WTC11 (cell line): ENCODE data around the gene GJC1. TPM values are rescaled to one million over a fixed set of nuclear protein-coding genes. Genes with fewer than 3 reads are reported as not detected.

ENCODE experiments used
- ATAC-seq: fragments of 200-7000 bp; cut with Tn5 transposase; 2 replicates; pipeline ENCODE4 v1.10.0; 2021; ENCODE audit warnings: mild to moderate bottlenecking, moderate library complexity
- Bru-seq: library from RNA; stranded (reverse); fragments of 400-500 nt; gene quantifications from one replicate; lab custom pipeline; 2021; lab: Mats Ljungman, UMichigan
- CTCF ChIA-PET: fragments of 300-600 bp; sonication (Branson Sonifier 250); formaldehyde crosslinking; loops from one replicate; lab custom pipeline; 2021; ENCODE audit warnings: antibody characterized with exemption; lab: Charles Lee
- POLR2A ChIA-PET: fragments of 350-600 bp; sonication (Branson Sonifier 250); formaldehyde crosslinking; loops from one replicate; lab custom pipeline; 2021; ENCODE audit warnings: antibody characterized with exemption; lab: Charles Lee
- DNase-seq: peaks from one replicate; pipeline ENCODE4 v3.0.0; 2021; ENCODE audit warnings: low spot score
- H3K27ac Mint-ChIP-seq: 2 replicates; pipeline ENCODE4 v1.8.0; 2021; ENCODE audit warnings: mixed read lengths
- H3K27me3 Mint-ChIP-seq: 2 replicates; pipeline ENCODE4 v1.8.0; 2021; ENCODE audit warnings: low read depth, mild to moderate bottlenecking, moderate library complexity, mixed read lengths
- H3K36me3 Mint-ChIP-seq: 2 replicates; pipeline ENCODE4 v1.8.0; 2021; ENCODE audit warnings: mixed read lengths
- H3K4me1 Mint-ChIP-seq: 2 replicates; pipeline ENCODE4 v1.8.0; 2022; ENCODE audit warnings: mixed read lengths
- H3K4me3 Mint-ChIP-seq: 2 replicates; pipeline ENCODE4 v1.8.0; 2021; ENCODE audit warnings: mild to moderate bottlenecking, moderate library complexity, mixed read lengths
- H3K9me3 Mint-ChIP-seq: 2 replicates; pipeline ENCODE4 v1.8.0; 2021; ENCODE audit warnings: mixed read lengths
- CREB1 ChIP-seq: sonication (generic); formaldehyde crosslinking; IDR thresholded peaks from 2 replicates; pipeline ENCODE4 v1.8.0; 2023; ENCODE audit warnings: mild to moderate bottlenecking, missing genetic modification reagents
- ELF4 ChIP-seq: sonication (generic); formaldehyde crosslinking; IDR thresholded peaks from 2 replicates; pipeline ENCODE4 v1.8.1; 2022; ENCODE audit warnings: low read depth, mild to moderate bottlenecking, moderate library complexity, missing genetic modification reagents
- FOXP1 ChIP-seq: sonication (generic); formaldehyde crosslinking; IDR thresholded peaks from 2 replicates; pipeline ENCODE4 v1.8.0; 2022; ENCODE audit warnings: missing genetic modification reagents, mild to moderate bottlenecking, moderate library complexity, borderline replicate concordance
- IRF2 ChIP-seq: sonication (generic); formaldehyde crosslinking; IDR thresholded peaks from 2 replicates; pipeline ENCODE4 v1.8.0; 2022; ENCODE audit warnings: low read depth, missing genetic modification reagents, borderline replicate concordance
- KAT7 ChIP-seq: sonication (generic); formaldehyde crosslinking; IDR thresholded peaks from 2 replicates; pipeline ENCODE4 v1.8.1; 2023; ENCODE audit warnings: missing genetic modification reagents, mild to moderate bottlenecking, borderline replicate concordance
- NFATC4 ChIP-seq: fragments of 250-450 bp; sonication (Bioruptor Pico); IDR thresholded peaks from 2 replicates; pipeline ENCODE4 v1.9.0; 2021; ENCODE audit warnings: mild to moderate bottlenecking
- OVOL2 ChIP-seq: fragments of 250-450 bp; sonication (Bioruptor Pico); IDR thresholded peaks from 2 replicates; pipeline ENCODE4 v1.9.0; 2021; ENCODE audit warnings: mild to moderate bottlenecking, borderline replicate concordance
- RORB ChIP-seq: fragments of 250-450 bp; sonication (Bioruptor Pico); IDR thresholded peaks from 2 replicates; pipeline ENCODE4 v1.9.0; 2021; ENCODE audit warnings: mild to moderate bottlenecking
- SMAD3 ChIP-seq: sonication (generic); formaldehyde crosslinking; IDR thresholded peaks from 2 replicates; pipeline ENCODE4 v1.8.0; 2022; ENCODE audit warnings: missing genetic modification reagents, mild to moderate bottlenecking, borderline replicate concordance
- SMAD4 ChIP-seq: sonication (generic); formaldehyde crosslinking; IDR thresholded peaks from 2 replicates; pipeline ENCODE4 v1.8.0; 2022; ENCODE audit warnings: mild to moderate bottlenecking, missing genetic modification reagents
- TP53 ChIP-seq: sonication (generic); formaldehyde crosslinking; IDR thresholded peaks from 2 replicates; pipeline ENCODE4 v1.8.1; 2023; ENCODE audit warnings: mild to moderate bottlenecking, missing genetic modification reagents
- ZNF232 ChIP-seq: sonication (generic); formaldehyde crosslinking; IDR thresholded peaks from 2 replicates; pipeline ENCODE4 v1.8.0; 2022; ENCODE audit warnings: mild to moderate bottlenecking, missing genetic modification reagents
- ZNF396 ChIP-seq: fragments of 250-450 bp; sonication (Bioruptor Pico); IDR thresholded peaks from 2 replicates; pipeline ENCODE4 v1.8.0; 2021; ENCODE audit warnings: mild to moderate bottlenecking, moderate library complexity, borderline replicate concordance
- long read RNA-seq, 3 experiments: library from RNA in 1 of 3; library from capped mRNA in 1 of 3; library from polyadenylated mRNA in 1 of 3; unstranded in 2 of 3; stranded (forward) in 1 of 3; transcript quantifications; one replicate each; pipeline ENCODE4 v2.0.0, GENCODE V29; 2021
- total RNA-seq: library from RNA; stranded (reverse); gene quantifications from 3 replicates; pipeline ENCODE4 v1.2.3, GENCODE V29; 2021
- TF ChIP-seq, protein P1 (sequence below): sonication (generic); formaldehyde crosslinking; IDR thresholded peaks from 2 replicates; pipeline ENCODE4 v1.8.0; 2022; ENCODE audit warnings: mild to moderate bottlenecking, missing genetic modification reagents
- TF ChIP-seq, protein P2 (sequence below): sonication (generic); formaldehyde crosslinking; IDR thresholded peaks from 2 replicates; pipeline ENCODE4 v1.8.0; 2022; ENCODE audit warnings: mild to moderate bottlenecking, missing genetic modification reagents
- TF ChIP-seq, protein P3 (sequence below): sonication (generic); formaldehyde crosslinking; IDR thresholded peaks from 2 replicates; pipeline ENCODE4 v1.8.1; 2023; ENCODE audit warnings: mild to moderate bottlenecking, missing genetic modification reagents
- TF ChIP-seq, protein P4 (sequence below): sonication (generic); formaldehyde crosslinking; IDR thresholded peaks from 2 replicates; pipeline ENCODE4 v1.8.1; 2022; ENCODE audit warnings: missing genetic modification reagents, borderline replicate concordance
- TF ChIP-seq, protein P5 (sequence below): sonication (generic); formaldehyde crosslinking; IDR thresholded peaks from 2 replicates; pipeline ENCODE4 v1.8.0; 2023; ENCODE audit warnings: missing genetic modification reagents, mild to moderate bottlenecking, borderline replicate concordance
- TF ChIP-seq, protein P6 (sequence below): sonication (generic); formaldehyde crosslinking; IDR thresholded peaks from 2 replicates; pipeline ENCODE4 v1.8.1; 2023; ENCODE audit warnings: mild to moderate bottlenecking, moderate library complexity, missing genetic modification reagents
- TF ChIP-seq, protein P7 (sequence below): sonication (generic); formaldehyde crosslinking; IDR thresholded peaks from 2 replicates; pipeline ENCODE4 v1.8.1; 2022; ENCODE audit warnings: mild to moderate bottlenecking, moderate library complexity, missing genetic modification reagents

Gene GJC1
- total RNA-seq: 102 to 107 TPM (median 104 TPM) in 3 replicates
- percentile 89 among the genes with signal in this experiment for Bru-seq, nascent RNA
- long read RNA-seq, experiment 1, full-length matches to known transcripts: 59 of 85 reads
- long read RNA-seq, experiment 1, partial matches to known transcripts: 6 of 85 reads
- long read RNA-seq, experiment 1, other reads (novel, unspliced or antisense): 20 of 85 reads
- long read RNA-seq, experiment 2, full-length matches to known transcripts: 7 of 60 reads
- long read RNA-seq, experiment 2, partial matches to known transcripts: 44 of 60 reads
- long read RNA-seq, experiment 2, other reads (novel, unspliced or antisense): 9 of 60 reads
- long read RNA-seq, experiment 3, full-length matches to known transcripts: 34 of 43 reads
- long read RNA-seq, experiment 3, partial matches to known transcripts: 1 of 43 reads
- long read RNA-seq, experiment 3, other reads (novel, unspliced or antisense): 8 of 43 reads

DNA sequence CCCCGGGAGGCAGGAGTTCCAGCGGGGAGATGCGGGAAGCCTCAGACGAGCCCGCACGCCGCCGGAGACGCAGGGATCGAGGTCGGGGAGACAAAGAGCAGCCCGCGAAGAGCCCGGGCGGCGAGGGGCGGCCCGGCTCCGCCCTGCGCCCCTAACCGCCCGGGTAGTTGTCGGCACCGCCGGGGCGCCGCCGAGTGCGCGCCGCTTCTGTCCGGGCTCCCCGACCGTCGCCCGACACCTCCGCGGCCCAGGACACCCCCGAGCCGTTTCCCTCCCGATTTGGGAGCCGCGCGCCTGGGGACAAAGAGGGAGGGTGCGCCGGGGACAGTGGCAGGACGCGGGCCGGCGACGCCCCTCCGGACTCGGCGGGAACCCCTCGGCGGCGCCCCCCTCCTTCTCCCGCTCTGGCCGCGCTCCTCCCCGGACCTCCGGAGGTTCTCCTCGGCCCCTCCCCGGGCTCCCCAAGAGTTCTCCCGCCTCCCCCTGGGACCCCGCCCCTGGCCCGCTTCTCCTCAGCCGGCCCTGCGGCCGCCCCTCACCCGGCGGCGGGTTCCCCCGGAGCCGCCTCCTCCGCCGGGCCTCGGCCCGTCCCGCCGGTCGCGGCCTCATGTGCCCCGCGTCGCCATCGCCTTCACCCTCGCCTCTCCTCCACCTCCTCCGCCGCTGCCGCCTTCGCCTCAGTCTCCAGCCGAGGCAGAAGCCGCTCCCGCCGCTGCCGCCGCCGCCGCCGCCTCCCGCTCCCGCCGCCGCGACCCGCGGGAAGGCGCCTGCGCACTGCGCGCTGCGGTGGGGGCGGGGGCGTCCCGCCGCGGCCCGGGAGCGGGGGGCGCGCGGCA lies at the start of gene GJC1:
Gene GJC1 (minus strand): TSS at position 765 of the 836 bp plus-strand sequence. CDS start 24,470 bp downstream, outside the sequence.
- Mint-ChIP-seq H3K27ac (peak within 1 kb of the TSS; percentile 96), H3K9me3 (no peaks in the 10 kb centered on the region), H3K4me1 (peaks cover 47% of the 10 kb centered on the region), H3K27me3 (peaks cover 2% of the 10 kb centered on the region), H3K36me3 (no peaks in the 10 kb centered on the region), H3K4me3 (peak within 1 kb of the TSS; percentile 93)
- ATAC-seq (peak; percentile 54), DNase-seq (peak; percentile 76)
- POLR2A ChIA-PET: interaction anchor here (0.9 kb wide), 1 partner anchor 9 kb away, joined by 3 read pairs; no protein-coding TSS in a partner anchor
- CTCF ChIA-PET: interaction anchor here (1.0 to 3.2 kb wide), 5 partner anchors 15 to 54 kb away, joined by 3 to 25 read pairs (median 9); no protein-coding TSS in a partner anchor
- TF ChIP-seq ZNF232 (CRISPR knock-in tag): 0 out of 2 replicates have a peak, but pooled peaks have one; percentile 36
- TF ChIP-seq, protein P1, sequence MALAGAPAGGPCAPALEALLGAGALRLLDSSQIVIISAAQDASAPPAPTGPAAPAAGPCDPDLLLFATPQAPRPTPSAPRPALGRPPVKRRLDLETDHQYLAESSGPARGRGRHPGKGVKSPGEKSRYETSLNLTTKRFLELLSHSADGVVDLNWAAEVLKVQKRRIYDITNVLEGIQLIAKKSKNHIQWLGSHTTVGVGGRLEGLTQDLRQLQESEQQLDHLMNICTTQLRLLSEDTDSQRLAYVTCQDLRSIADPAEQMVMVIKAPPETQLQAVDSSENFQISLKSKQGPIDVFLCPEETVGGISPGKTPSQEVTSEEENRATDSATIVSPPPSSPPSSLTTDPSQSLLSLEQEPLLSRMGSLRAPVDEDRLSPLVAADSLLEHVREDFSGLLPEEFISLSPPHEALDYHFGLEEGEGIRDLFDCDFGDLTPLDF: no peak
- TF ChIP-seq, protein P2, sequence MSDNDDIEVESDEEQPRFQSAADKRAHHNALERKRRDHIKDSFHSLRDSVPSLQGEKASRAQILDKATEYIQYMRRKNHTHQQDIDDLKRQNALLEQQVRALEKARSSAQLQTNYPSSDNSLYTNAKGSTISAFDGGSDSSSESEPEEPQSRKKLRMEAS (CRISPR knock-in tag): 0 out of 2 replicates have a peak, but pooled peaks have one; percentile 18
- no peak for TF ChIP-seq ELF4 (CRISPR knock-in tag)
- no peak for TF ChIP-seq IRF2
- 0 out of 2 replicates have a peak, but pooled peaks have one; percentile 21 for TF ChIP-seq SMAD3 (CRISPR knock-in tag)
- TF ChIP-seq, protein P3, sequence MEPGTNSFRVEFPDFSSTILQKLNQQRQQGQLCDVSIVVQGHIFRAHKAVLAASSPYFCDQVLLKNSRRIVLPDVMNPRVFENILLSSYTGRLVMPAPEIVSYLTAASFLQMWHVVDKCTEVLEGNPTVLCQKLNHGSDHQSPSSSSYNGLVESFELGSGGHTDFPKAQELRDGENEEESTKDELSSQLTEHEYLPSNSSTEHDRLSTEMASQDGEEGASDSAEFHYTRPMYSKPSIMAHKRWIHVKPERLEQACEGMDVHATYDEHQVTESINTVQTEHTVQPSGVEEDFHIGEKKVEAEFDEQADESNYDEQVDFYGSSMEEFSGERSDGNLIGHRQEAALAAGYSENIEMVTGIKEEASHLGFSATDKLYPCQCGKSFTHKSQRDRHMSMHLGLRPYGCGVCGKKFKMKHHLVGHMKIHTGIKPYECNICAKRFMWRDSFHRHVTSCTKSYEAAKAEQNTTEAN (CRISPR knock-in tag): no peak
- TF ChIP-seq, protein P4, sequence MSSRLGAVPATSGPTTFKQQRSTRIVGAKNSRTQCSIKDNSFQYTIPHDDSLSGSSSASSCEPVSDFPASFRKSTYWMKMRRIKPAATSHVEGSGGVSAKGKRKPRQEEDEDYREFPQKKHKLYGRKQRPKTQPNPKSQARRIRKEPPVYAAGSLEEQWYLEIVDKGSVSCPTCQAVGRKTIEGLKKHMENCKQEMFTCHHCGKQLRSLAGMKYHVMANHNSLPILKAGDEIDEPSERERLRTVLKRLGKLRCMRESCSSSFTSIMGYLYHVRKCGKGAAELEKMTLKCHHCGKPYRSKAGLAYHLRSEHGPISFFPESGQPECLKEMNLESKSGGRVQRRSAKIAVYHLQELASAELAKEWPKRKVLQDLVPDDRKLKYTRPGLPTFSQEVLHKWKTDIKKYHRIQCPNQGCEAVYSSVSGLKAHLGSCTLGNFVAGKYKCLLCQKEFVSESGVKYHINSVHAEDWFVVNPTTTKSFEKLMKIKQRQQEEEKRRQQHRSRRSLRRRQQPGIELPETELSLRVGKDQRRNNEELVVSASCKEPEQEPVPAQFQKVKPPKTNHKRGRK (CRISPR knock-in tag): no peak
- 0 out of 2 replicates have a peak, but pooled peaks have one; percentile 16 for TF ChIP-seq KAT7 (CRISPR knock-in tag)
- no peak for TF ChIP-seq SMAD4 (CRISPR knock-in tag)
- TF ChIP-seq TP53 (CRISPR knock-in tag): 0 out of 2 replicates have a peak, but pooled peaks have one; percentile 6

DNA sequence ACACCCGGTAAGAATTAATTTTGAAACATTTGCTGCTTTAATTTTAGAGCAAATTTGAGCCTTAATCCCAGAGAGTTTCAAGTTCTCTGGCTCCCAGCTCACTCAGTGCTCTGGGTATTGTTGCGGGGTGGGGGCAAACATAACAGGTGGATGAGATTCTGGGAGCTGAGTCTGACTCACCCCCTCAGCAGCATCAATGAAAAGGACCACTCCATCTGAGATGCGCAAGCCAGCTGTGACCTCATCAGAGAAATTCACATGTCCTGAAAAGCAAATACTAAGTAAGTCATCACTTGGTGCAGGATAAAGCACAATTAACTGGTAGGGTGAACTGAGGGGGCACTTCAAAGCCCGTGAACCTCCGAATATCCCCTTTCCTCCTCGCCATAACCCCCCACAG lies 49.3 kb upstream of the GJC1 start:
- ChIA-PET CTCF (interaction anchor here (0.5 to 3.0 kb wide), 18 partner anchors 8 to 440 kb away, joined by 3 to 32 read pairs (median 4); partner anchors contain the start of genes ACBD4 and EFTUD2), POLR2A (no interaction called here)
- no peak overlapping the region for H3K4me3 Mint-ChIP-seq
- ATAC-seq (no peak), DNase-seq (no peak)
- H3K36me3 Mint-ChIP-seq: peaks cover 71% of the 10 kb centered on the region
- H3K27me3 Mint-ChIP-seq: no peaks in the 10 kb centered on the region
- no peaks in the 10 kb centered on the region for H3K4me1 Mint-ChIP-seq
- no peaks in the 10 kb centered on the region for H3K9me3 Mint-ChIP-seq
- H3K27ac Mint-ChIP-seq: no peak overlapping the region
- TF ChIP-seq SMAD3 (CRISPR knock-in tag): no peak
- TF ChIP-seq, protein P5, sequence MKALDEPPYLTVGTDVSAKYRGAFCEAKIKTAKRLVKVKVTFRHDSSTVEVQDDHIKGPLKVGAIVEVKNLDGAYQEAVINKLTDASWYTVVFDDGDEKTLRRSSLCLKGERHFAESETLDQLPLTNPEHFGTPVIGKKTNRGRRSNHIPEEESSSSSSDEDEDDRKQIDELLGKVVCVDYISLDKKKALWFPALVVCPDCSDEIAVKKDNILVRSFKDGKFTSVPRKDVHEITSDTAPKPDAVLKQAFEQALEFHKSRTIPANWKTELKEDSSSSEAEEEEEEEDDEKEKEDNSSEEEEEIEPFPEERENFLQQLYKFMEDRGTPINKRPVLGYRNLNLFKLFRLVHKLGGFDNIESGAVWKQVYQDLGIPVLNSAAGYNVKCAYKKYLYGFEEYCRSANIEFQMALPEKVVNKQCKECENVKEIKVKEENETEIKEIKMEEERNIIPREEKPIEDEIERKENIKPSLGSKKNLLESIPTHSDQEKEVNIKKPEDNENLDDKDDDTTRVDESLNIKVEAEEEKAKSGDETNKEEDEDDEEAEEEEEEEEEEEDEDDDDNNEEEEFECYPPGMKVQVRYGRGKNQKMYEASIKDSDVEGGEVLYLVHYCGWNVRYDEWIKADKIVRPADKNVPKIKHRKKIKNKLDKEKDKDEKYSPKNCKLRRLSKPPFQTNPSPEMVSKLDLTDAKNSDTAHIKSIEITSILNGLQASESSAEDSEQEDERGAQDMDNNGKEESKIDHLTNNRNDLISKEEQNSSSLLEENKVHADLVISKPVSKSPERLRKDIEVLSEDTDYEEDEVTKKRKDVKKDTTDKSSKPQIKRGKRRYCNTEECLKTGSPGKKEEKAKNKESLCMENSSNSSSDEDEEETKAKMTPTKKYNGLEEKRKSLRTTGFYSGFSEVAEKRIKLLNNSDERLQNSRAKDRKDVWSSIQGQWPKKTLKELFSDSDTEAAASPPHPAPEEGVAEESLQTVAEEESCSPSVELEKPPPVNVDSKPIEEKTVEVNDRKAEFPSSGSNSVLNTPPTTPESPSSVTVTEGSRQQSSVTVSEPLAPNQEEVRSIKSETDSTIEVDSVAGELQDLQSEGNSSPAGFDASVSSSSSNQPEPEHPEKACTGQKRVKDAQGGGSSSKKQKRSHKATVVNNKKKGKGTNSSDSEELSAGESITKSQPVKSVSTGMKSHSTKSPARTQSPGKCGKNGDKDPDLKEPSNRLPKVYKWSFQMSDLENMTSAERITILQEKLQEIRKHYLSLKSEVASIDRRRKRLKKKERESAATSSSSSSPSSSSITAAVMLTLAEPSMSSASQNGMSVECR (CRISPR knock-in tag): no peak
- no peak for TF ChIP-seq FOXP1 (CRISPR knock-in tag)
- no peak for TF ChIP-seq CREB1 (CRISPR knock-in tag)
- TF ChIP-seq NFATC4 (CRISPR knock-in tag): no peak
- TF ChIP-seq, protein P6, sequence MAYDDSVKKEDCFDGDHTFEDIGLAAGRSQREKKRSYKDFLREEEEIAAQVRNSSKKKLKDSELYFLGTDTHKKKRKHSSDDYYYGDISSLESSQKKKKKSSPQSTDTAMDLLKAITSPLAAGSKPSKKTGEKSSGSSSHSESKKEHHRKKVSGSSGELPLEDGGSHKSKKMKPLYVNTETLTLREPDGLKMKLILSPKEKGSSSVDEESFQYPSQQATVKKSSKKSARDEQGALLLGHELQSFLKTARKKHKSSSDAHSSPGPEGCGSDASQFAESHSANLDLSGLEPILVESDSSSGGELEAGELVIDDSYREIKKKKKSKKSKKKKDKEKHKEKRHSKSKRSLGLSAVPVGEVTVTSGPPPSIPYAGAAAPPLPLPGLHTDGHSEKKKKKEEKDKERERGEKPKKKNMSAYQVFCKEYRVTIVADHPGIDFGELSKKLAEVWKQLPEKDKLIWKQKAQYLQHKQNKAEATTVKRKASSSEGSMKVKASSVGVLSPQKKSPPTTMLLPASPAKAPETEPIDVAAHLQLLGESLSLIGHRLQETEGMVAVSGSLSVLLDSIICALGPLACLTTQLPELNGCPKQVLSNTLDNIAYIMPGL (CRISPR knock-in tag): no peak
- no peak for TF ChIP-seq ZNF396 (CRISPR knock-in tag)
- TF ChIP-seq, protein P7, sequence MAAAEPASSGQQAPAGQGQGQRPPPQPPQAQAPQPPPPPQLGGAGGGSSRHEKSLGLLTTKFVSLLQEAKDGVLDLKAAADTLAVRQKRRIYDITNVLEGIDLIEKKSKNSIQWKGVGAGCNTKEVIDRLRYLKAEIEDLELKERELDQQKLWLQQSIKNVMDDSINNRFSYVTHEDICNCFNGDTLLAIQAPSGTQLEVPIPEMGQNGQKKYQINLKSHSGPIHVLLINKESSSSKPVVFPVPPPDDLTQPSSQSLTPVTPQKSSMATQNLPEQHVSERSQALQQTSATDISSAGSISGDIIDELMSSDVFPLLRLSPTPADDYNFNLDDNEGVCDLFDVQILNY (CRISPR knock-in tag): no peak
- TF ChIP-seq RORB (CRISPR knock-in tag): no peak
- TF ChIP-seq OVOL2 (CRISPR knock-in tag): no peak
